ENCODE data around the gene CDAN1.

CDAN1 gene

GRCh38 chr15:42782716-42783115, 45.8 kb upstream of the CDAN1 start:
- Histone ChIP-seq H3K4me2 (ENCODE audit: low read depth, low read length, poor library complexity, severe bottlenecking) (no peak overlapping the region), H3K27me3 (ENCODE audit: insufficient read depth, low read length, poor library complexity, severe bottlenecking) (no peaks in the 10 kb centered on the region), H3K9ac (ENCODE audit: low read depth, low read length, poor library complexity, severe bottlenecking) (no peak overlapping the region), H4K20me1 (ENCODE audit: insufficient read depth, low read length, poor library complexity, severe bottlenecking) (no peaks in the 10 kb centered on the region), H3F3A (ENCODE audit: low read depth) (no peaks in the 10 kb centered on the region), H3K9me2 (replicated peaks; ENCODE audit: low read depth, low read length) (no peaks in the 10 kb centered on the region), H3K4me3 (ENCODE audit: low read length, poor library complexity, severe bottlenecking) (no peak overlapping the region), H3K36me3 (ENCODE audit: insufficient read depth, low read length) (peaks cover 18% of the 10 kb centered on the region; the same call in 1 of the 2 replicates), H3K9me3 (ENCODE audit: insufficient read depth, low read depth, low read length) (no peaks in the 10 kb centered on the region), H3K4me1 (ENCODE audit: insufficient read depth, low read length, poor library complexity, severe bottlenecking) (no peaks in the 10 kb centered on the region), H2AFZ (ENCODE audit: low read length) (no peak overlapping the region), H3K79me2 (ENCODE audit: insufficient read depth, low read length) (no peaks in the 10 kb centered on the region)
- no peak for TF ChIP-seq CTCF (conservative IDR thresholded peaks at IDR 0.05; ENCODE audit: low read length)
- TF ChIP-seq EZH2phosphoT487 (IDR thresholded peaks at IDR 0.05; ENCODE audit: borderline replicate concordance), result no peak

GRCh38 chr15:42775416-42775815, 38.5 kb upstream of the CDAN1 start:
- Histone ChIP-seq H3K9ac (ENCODE audit: low read depth, low read length, poor library complexity, severe bottlenecking) (no peak overlapping the region), H2AFZ (ENCODE audit: low read length) (no peak overlapping the region), H3K9me2 (replicated peaks; ENCODE audit: low read depth, low read length) (no peaks in the 10 kb centered on the region), H3K4me3 (ENCODE audit: low read length, poor library complexity, severe bottlenecking) (no peak overlapping the region), H3K36me3 (ENCODE audit: insufficient read depth, low read length) (peaks cover 42% of the 10 kb centered on the region), H3K27me3 (ENCODE audit: insufficient read depth, low read length, poor library complexity, severe bottlenecking) (no peaks in the 10 kb centered on the region), H3F3A (ENCODE audit: low read depth) (no peaks in the 10 kb centered on the region), H3K4me1 (ENCODE audit: insufficient read depth, low read length, poor library complexity, severe bottlenecking) (no peaks in the 10 kb centered on the region), H3K4me2 (ENCODE audit: low read depth, low read length, poor library complexity, severe bottlenecking) (no peak overlapping the region), H4K20me1 (ENCODE audit: insufficient read depth, low read length, poor library complexity, severe bottlenecking) (no peaks in the 10 kb centered on the region), H3K9me3 (ENCODE audit: insufficient read depth, low read depth, low read length) (no peaks in the 10 kb centered on the region), H3K79me2 (ENCODE audit: insufficient read depth, low read length) (no peaks in the 10 kb centered on the region)
- no peak for TF ChIP-seq EZH2phosphoT487 (IDR thresholded peaks at IDR 0.05; ENCODE audit: borderline replicate concordance)
- TF ChIP-seq CTCF (conservative IDR thresholded peaks at IDR 0.05; ENCODE audit: low read length), result no peak

- H3K4me3 ChIP-seq (ENCODE audit: low read length, poor library complexity, severe bottlenecking), result no peak overlapping the region
- H3K36me3 ChIP-seq (ENCODE audit: insufficient read depth, low read length), result peaks cover 42% of the 10 kb centered on the region
- H3K27me3 ChIP-seq (ENCODE audit: insufficient read depth, low read length, poor library complexity, severe bottlenecking), result no peaks in the 10 kb centered on the region
- H3F3A ChIP-seq (ENCODE audit: low read depth), result no peaks in the 10 kb centered on the region
- TF ChIP-seq EZH2phosphoT487 (IDR thresholded peaks at IDR 0.05; ENCODE audit: borderline replicate concordance), result no peak
- TF ChIP-seq CTCF (conservative IDR thresholded peaks at IDR 0.05; ENCODE audit: low read length), result no peak
- no peak overlapping the region for H3K9ac ChIP-seq (ENCODE audit: low read depth, low read length, poor library complexity, severe bottlenecking)
- no peak overlapping the region for H3K4me2 ChIP-seq (ENCODE audit: low read depth, low read length, poor library complexity, severe bottlenecking)
- no peaks in the 10 kb centered on the region for H3K9me3 ChIP-seq (ENCODE audit: insufficient read depth, low read depth, low read length)
- no peaks in the 10 kb centered on the region for H3K79me2 ChIP-seq (ENCODE audit: insufficient read depth, low read length)
- no peak overlapping the region for H2AFZ ChIP-seq (ENCODE audit: low read length)
- H3K9me2 ChIP-seq (replicated peaks; ENCODE audit: low read depth, low read length), result no peaks in the 10 kb centered on the region
- H3K4me1 ChIP-seq (ENCODE audit: insufficient read depth, low read length, poor library complexity, severe bottlenecking), result no peaks in the 10 kb centered on the region
- no peaks in the 10 kb centered on the region for H4K20me1 ChIP-seq (ENCODE audit: insufficient read depth, low read length, poor library complexity, severe bottlenecking)
Measured at GRCh38 chr15:42772901-42773300, 36.0 kb upstream of the CDAN1 start.
